ENCODE results near the gene CD80. TPM values are rescaled to one million over a fixed set of nuclear protein-coding genes. Genes with fewer than 3 reads are reported as not detected.

The CD80 gene
- total and polyA plus RNA-seq, 9 of the 15 experiments (the other 6 are each of a cell fraction or from before 2014, with no cell fraction given): 3.0 to 8.2 (median 5.7) TPM

DNA sequence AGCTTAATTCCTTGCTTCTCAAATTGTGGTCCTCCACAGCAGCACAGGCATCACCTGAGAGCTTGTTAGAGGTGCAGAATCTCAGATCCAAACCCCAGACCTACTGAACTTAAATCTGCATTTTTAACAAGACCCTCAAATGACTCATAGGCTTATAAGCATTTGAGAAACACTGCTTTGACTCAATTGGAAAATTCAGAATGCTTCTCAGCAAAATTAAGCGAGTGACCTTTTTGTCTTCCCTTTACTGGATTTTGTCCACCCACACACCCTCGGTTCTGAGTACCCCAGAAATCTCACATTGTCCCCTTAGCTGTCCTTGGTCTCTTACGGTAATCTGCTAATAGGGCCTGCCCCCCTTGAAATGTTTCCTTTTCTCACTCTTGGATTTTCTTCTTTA lies 17.9 kb downstream of the CD80 start:
- WGBS (ENCODE audit: insufficient coverage, low coverage, missing lambda C conversion rate): 43% methylated on average over 3 of the region's 3 CpGs
- no peaks in the 10 kb centered on the region for H3K9me1 ChIP-seq (ENCODE audit: control insufficient read depth, insufficient read depth, low read length)
- no peak for ATAC-seq
- CTCF ChIA-PET (ENCODE audit: low intra/inter-chr PET ratio): no interaction called here
- no peak for FAIRE-seq
- no peaks in the 10 kb centered on the region for H3K4me1 ChIP-seq (replicated peaks in 1 of 2; ENCODE audit: control insufficient read depth in 2 of 2, insufficient read depth in 2 of 2, low read length in 2 of 2)
- H4K20me1 ChIP-seq (replicated peaks; ENCODE audit: control insufficient read depth, insufficient read depth, low read length): no peaks in the 10 kb centered on the region
- no peaks in the 10 kb centered on the region; the same call in 2 of the 3 replicates for H3K36me3 ChIP-seq (ENCODE audit: control insufficient read depth, insufficient read depth, low read length)
- no peak overlapping the region for H3K9ac ChIP-seq (ENCODE audit: insufficient read depth in 1 of 2, low read depth in 2 of 2, low read length in 2 of 2)
- no peaks in the 10 kb centered on the region for H3K9me3 ChIP-seq (replicated peaks; ENCODE audit: control insufficient read depth, insufficient read depth, low read depth, low read length)
- TF ChIP-seq ATF7 (IDR thresholded peaks at IDR 0.05) (no peak), ZKSCAN8 (CRISPR knock-in tag; IDR thresholded peaks at IDR 0.05) (no peak), TCF7 (IDR thresholded peaks at IDR 0.05; ENCODE audit: borderline replicate concordance) (no peak), TAL1 (IDR thresholded peaks at IDR 0.05) (no peak), OTX1 (CRISPR knock-in tag; IDR thresholded peaks at IDR 0.05) (no peak), CCAR2 (IDR thresholded peaks at IDR 0.05; ENCODE audit: low read depth, low read length) (no peak), CCNT2 (IDR thresholded peaks at IDR 0.05; ENCODE audit: borderline replicate concordance, extremely low read depth, insufficient read length, low read depth, low read length) (no peak), NR3C1 (CRISPR knock-in tag; IDR thresholded peaks at IDR 0.05) (no peak), ZNF253 (CRISPR knock-in tag; conservative IDR thresholded peaks at IDR 0.05) (no peak), SRSF3 (IDR thresholded peaks at IDR 0.05; ENCODE audit: insufficient read depth, low read length) (no peak), SMAD3 (CRISPR knock-in tag; conservative IDR thresholded peaks at IDR 0.05) (no peak), ZNF140 (CRISPR knock-in tag; IDR thresholded peaks at IDR 0.05) (no peak), HSF4 (CRISPR knock-in tag; IDR thresholded peaks at IDR 0.05; ENCODE audit: borderline replicate concordance) (no peak), EP300 (IDR thresholded peaks at IDR 0.05; ENCODE audit: low read length) (no peak)
- TF ChIP-seq, protein P1, sequence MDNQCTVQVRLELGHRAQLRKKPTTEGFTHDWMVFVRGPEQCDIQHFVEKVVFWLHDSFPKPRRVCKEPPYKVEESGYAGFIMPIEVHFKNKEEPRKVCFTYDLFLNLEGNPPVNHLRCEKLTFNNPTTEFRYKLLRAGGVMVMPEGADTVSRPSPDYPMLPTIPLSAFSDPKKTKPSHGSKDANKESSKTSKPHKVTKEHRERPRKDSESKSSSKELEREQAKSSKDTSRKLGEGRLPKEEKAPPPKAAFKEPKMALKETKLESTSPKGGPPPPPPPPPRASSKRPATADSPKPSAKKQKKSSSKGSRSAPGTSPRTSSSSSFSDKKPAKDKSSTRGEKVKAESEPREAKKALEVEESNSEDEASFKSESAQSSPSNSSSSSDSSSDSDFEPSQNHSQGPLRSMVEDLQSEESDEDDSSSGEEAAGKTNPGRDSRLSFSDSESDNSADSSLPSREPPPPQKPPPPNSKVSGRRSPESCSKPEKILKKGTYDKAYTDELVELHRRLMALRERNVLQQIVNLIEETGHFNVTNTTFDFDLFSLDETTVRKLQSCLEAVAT (IDR thresholded peaks at IDR 0.05): no peak
- DNase-seq (ENCODE audit: extremely low read depth in 1 of 4, low spot score in 3 of 4): no peak
- no TSS peak for BruUV-seq (replicated peaks)
- H3K27ac ChIP-seq (ENCODE audit: extremely low read depth, low read depth, low read length): no peak overlapping the region
- intact Hi-C loops (cut with micrococcal nuclease) (no loop called here), in situ Hi-C loops (cut with MboI) (no loop called here)
- POLR2A ChIA-PET: interaction anchor here (0.6 kb wide), 1 partner anchor 184 kb away, joined by 3 read pairs; no protein-coding TSS in a partner anchor
- H3K4me3 ChIP-seq: no peak overlapping the region
- H3K27me3 ChIP-seq (ENCODE audit: control insufficient read depth in 2 of 2, insufficient read depth in 2 of 2, low read length in 2 of 2): no peaks in the 10 kb centered on the region
- no peaks in the 10 kb centered on the region for H3K79me2 ChIP-seq (ENCODE audit: control insufficient read depth, insufficient read depth, low read length)
- no peak overlapping the region for H3K4me2 ChIP-seq (ENCODE audit: insufficient read depth, low read length)
- no peak overlapping the region for H2AFZ ChIP-seq (ENCODE audit: low read depth, low read length)

Data from K562 (cell line).